Activated CD8-positive, alpha-beta T cell treated with anti-CD3 and anti-CD28 coated beads, Interleukin-2, amount 10 ng/mL, durations not matched to agents 7 days and 5 days (primary cell): ENCODE data around the gene B3GALT6. TPM values are rescaled to one million over a fixed set of nuclear protein-coding genes. Genes with fewer than 3 reads are reported as not detected.

Experiments
- ATAC-seq: fragments of 150-1000 bp; cut with Tn5 transposase; one replicate; pipeline ENCODE4 v1.10.0; 2021; ENCODE audit warnings: moderate library complexity
- CTCF ChIA-PET: fragments of 350-600 bp; sonication (Branson Sonifier 250); formaldehyde crosslinking; loops from one replicate; lab custom pipeline; 2021; ENCODE audit warnings: antibody characterized with exemption; lab: Charles Lee
- POLR2A ChIA-PET: fragments of 350-600 bp; sonication (Branson Sonifier 250); formaldehyde crosslinking; loops from one replicate; lab custom pipeline; 2021; ENCODE audit warnings: antibody characterized with exemption; lab: Charles Lee
- DNase-seq: peaks from one replicate; pipeline ENCODE4 v3.0.0-alpha.2; 2020
- H3K27ac Mint-ChIP-seq: one replicate; pipeline ENCODE4 v1.8.0; 2021; ENCODE audit warnings: mild to moderate bottlenecking, mixed read lengths
- H3K27me3 Mint-ChIP-seq: one replicate; pipeline ENCODE4 v1.8.0; 2021; ENCODE audit warnings: low read depth, mixed read lengths
- H3K36me3 Mint-ChIP-seq: one replicate; pipeline ENCODE4 v1.8.0; 2021; ENCODE audit warnings: low read depth, mixed read lengths
- H3K4me1 Mint-ChIP-seq: one replicate; pipeline ENCODE4 v1.8.0; 2021; ENCODE audit warnings: low read depth, mixed read lengths
- H3K4me3 Mint-ChIP-seq: one replicate; pipeline ENCODE4 v1.8.0; 2021; ENCODE audit warnings: mild to moderate bottlenecking, mixed read lengths
- H3K9me3 Mint-ChIP-seq: one replicate; pipeline ENCODE4 v1.8.0; 2022; ENCODE audit warnings: mixed read lengths; ENCODE audit not compliant: insufficient read depth
- total RNA-seq, 2 experiments: library from RNA; stranded (reverse); gene quantifications; one replicate each; pipeline ENCODE4 v1.2.3, GENCODE V29; 2021

B3GALT6 gene
- total RNA-seq, 2 experiments from 2014 or later: 21.2 to 22.4 TPM

DNA sequence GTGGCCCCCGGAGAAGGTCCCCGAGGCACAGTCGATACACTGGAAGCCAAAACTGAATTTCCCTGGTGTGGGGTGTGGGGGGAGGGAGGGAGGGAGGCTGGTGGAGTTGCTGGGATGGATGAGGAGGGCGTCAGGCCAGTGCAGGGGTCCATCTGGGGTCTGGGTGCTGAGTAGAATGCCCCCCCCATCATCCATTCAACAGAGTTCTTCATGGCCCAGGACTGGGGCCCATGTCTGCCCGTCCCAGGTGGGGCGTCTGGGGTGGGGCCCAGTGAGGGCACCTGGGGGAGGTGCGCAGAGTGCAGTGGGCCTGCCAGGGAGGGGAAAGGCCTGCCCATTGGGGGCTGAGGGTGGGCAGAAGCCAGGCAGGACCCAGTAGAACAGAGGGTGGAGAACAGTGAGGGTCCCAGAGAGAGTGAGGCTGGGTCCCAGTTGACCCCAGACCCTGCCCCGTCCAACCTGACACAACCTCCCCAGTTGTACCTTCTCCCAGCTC is 27.6 kb upstream of the B3GALT6 start:
- no peaks in the 10 kb centered on the region for H3K27me3 Mint-ChIP-seq
- ATAC-seq (no peak), DNase-seq (no peak)
- ChIA-PET CTCF (interaction anchor here (2.6 kb wide), 1 partner anchor 82 kb away, joined by 10 read pairs; no protein-coding TSS in a partner anchor), POLR2A (interaction anchor here (1.1 to 1.3 kb wide), 3 partner anchors 27 to 191 kb away, joined by 3 read pairs; partner anchors contain the start of gene ISG15)
- no peak overlapping the region for H3K27ac Mint-ChIP-seq
- H3K36me3 Mint-ChIP-seq: no peaks in the 10 kb centered on the region
- H3K9me3 Mint-ChIP-seq: no peaks in the 10 kb centered on the region
- peaks cover 40% of the 10 kb centered on the region for H3K4me1 Mint-ChIP-seq
- H3K4me3 Mint-ChIP-seq: no peak overlapping the region

DNA sequence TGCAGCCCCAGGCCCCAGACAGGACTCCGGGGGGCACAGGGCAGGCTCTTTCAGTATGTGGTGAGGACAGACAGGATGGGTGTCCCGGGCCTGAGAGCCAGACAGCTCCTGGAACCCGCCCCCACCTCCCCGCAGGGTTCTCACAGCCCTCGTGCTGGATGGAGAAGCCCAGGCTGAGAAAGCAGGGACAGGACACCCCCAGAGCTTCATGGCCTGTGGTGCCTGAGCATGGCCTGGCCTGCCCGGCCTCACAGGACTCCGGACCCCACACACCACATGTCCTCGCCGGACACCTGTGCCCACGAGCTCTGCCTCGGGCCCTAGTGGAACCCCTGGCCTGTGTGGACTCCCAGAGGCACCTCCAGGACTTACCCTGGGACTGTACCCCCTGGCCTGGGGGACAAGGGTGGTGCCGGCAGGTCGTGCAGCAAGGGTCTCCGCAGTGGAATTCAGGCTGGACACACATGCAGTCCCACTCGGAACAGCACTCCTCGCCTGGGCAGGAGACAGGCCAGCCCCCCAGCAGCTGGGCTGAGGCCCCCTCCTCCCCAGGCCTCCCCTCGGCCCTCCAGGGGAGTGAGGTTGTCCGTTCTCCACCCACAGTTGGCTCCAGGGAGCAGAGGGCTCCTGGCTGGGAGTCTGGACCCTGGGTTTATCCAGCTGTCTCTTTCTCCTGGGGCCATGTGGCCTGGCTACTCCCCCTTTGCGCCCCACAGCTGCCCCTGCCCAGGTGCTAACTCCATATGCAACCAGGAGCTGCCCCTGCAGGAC is 26.9 kb upstream of the B3GALT6 start:
- DNase-seq (no peak), ATAC-seq (no peak)
- Mint-ChIP-seq H3K4me1 (peaks cover 36% of the 10 kb centered on the region), H3K9me3 (no peaks in the 10 kb centered on the region), H3K27me3 (no peaks in the 10 kb centered on the region), H3K27ac (no peak overlapping the region), H3K36me3 (no peaks in the 10 kb centered on the region), H3K4me3 (peak overlapping the region; percentile 59)
- ChIA-PET POLR2A (interaction anchor here (1.1 to 1.3 kb wide), 3 partner anchors 26 to 192 kb away, joined by 3 read pairs; partner anchors contain the start of gene ISG15), CTCF (interaction anchor here (1.1 to 2.6 kb wide), 2 partner anchors 47 to 83 kb away, joined by 4 to 10 read pairs; no protein-coding TSS in a partner anchor)

DNA sequence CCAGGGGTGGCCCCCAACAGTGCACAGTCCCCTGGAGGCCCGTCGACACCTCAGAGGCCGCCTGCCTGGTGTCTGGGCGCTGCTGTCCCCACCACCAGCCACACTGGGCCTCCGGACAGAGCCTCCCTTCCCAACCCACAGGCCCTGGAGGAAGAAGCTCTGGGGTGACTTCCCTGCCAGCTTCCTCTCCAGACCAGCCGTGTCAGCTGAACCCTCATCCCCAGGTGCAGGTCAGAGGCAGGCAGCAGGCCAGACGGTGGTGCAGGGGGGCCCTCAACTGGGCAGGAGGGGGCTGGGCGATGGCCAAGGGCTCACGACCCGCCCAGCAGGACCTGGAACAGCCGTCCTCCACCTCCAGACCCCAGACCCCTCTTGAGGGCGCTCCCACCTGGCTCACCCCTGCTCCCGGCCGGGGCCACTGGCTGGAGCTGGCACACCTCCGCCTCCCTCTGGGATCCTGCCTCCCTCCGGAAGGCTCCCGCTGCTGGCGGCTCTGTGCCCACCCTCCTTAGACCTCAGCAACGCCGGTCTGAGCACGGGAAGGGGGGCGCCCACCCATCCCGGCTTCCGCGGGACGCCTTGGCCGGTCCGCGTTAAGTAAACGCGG is 26.2 kb upstream of the B3GALT6 start:
- H3K9me3 Mint-ChIP-seq: no peaks in the 10 kb centered on the region
- POLR2A ChIA-PET: interaction anchor here (1.1 to 1.3 kb wide), 3 partner anchors 25 to 193 kb away, joined by 3 read pairs; partner anchors contain the start of gene ISG15
- peak overlapping the region; percentile 61 for H3K4me3 Mint-ChIP-seq
- peaks cover 31% of the 10 kb centered on the region for H3K4me1 Mint-ChIP-seq
- no peak overlapping the region for H3K27ac Mint-ChIP-seq
- H3K27me3 Mint-ChIP-seq: no peaks in the 10 kb centered on the region
- CTCF ChIA-PET: interaction anchor here (1.1 to 2.6 kb wide), 2 partner anchors 47 to 84 kb away, joined by 4 to 10 read pairs; no protein-coding TSS in a partner anchor
- ATAC-seq (no peak), DNase-seq (no peak)
- no peaks in the 10 kb centered on the region for H3K36me3 Mint-ChIP-seq

DNA sequence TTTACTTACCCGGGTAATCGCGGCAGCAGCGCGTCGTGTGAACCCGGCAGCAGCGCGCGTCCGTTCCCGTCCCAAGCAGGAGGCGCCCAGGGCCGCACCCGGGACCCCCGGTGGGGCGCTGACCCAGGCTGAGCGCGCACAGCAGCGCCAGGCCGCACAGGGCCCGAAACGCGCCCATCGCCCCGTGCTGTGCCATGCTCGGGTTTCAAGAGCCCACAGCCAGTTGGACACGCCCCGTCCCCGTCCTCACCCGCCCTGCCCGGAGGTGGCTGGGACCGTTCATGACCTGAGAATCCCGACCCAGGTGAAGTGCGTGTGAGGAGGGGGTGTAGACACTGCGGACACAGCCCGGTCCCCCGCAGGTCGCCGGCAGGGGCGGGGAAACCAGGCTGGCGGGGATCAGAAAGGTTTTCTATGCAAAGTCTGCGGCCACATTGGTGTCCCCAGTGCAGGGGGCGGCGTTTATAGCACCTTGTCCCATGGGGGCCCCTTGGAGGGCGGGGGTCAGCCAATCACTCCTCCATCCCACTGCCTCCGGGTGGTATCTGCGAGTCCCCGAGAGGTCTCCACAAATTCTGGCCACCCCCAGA is 25.6 kb upstream of the B3GALT6 start, which contains the start of gene TNFRSF18:
TSS of gene TNFRSF18 (minus strand) at position 217 of the 590 bp plus-strand sequence. CDS start at position 196, 21 bp downstream.
- Mint-ChIP-seq H3K27ac (peak within 1 kb of the TSS; percentile 43), H3K36me3 (no peaks in the 10 kb centered on the region), H3K9me3 (no peaks in the 10 kb centered on the region), H3K4me1 (peaks cover 31% of the 10 kb centered on the region), H3K4me3 (peak within 1 kb of the TSS; percentile 61), H3K27me3 (no peaks in the 10 kb centered on the region)
- DNase-seq (no peak), ATAC-seq (peak; percentile 32)
- ChIA-PET POLR2A (no interaction called here), CTCF (interaction anchor here (2.3 to 2.6 kb wide), 2 partner anchors 84 kb away, joined by 10 to 16 read pairs; no protein-coding TSS in a partner anchor)

DNA sequence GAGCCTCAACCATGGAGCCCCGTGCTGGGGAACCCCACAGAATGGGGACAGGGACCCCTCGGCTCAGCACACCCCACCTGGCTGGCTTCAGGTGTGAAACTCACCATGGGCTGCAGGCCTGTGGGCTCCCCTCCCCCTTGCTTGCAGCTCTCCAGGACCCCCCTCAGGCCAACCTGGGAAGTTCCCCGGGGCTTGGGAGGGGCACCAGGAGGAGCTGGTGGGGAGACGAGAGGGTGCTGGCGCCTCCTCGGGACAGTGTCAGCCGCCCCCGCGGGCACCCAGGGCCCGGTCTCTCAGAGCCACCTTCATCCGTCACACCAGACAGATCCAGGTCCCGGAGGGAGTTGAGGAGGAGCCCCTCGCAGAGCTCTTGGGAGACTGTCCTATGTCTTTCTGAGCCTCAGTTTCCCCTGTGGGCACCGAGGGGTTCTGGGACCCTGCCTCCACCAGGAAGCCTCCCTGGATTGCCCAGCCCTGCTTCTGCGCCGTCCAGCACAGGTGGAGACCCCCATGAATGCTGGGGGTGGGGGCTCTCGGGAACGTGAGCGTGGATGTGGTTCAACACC is 25.0 kb upstream of the B3GALT6 start:
- ATAC-seq (no peak), DNase-seq (no peak)
- Mint-ChIP-seq H3K36me3 (no peaks in the 10 kb centered on the region), H3K27ac (no peak overlapping the region), H3K9me3 (no peaks in the 10 kb centered on the region), H3K4me3 (peak overlapping the region; percentile 61), H3K4me1 (peaks cover 33% of the 10 kb centered on the region), H3K27me3 (no peaks in the 10 kb centered on the region)
- POLR2A ChIA-PET: interaction anchor here (0.5 to 1.8 kb wide), 6 partner anchors 24 to 194 kb away, joined by 3 to 10 read pairs (median 3); no protein-coding TSS in a partner anchor
- CTCF ChIA-PET: interaction anchor here (2.3 kb wide), 1 partner anchor 85 kb away, joined by 16 read pairs; no protein-coding TSS in a partner anchor

DNA sequence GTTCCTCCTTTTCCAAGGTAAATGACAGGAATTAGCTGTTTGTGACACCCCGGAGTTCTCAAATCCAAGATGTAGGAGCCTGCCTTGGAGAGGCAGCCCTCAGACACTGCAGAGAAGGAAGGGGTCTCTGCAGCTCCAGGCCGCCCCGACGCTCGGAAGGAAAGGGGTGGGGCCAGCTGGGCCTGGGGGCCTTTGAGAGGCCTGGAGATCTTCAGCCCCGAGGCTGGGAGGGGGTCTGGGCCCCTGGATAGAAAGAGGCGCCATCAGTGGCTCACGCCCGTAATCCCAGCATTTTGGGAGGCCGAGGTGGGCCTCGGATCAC is 24.5 kb upstream of the B3GALT6 start:
- H3K27me3 Mint-ChIP-seq: no peaks in the 10 kb centered on the region
- peaks cover 35% of the 10 kb centered on the region for H3K4me1 Mint-ChIP-seq
- H3K36me3 Mint-ChIP-seq: no peaks in the 10 kb centered on the region
- ATAC-seq: no peak
- CTCF ChIA-PET: interaction anchor here (2.3 kb wide), 1 partner anchor 86 kb away, joined by 16 read pairs; no protein-coding TSS in a partner anchor
- H3K27ac Mint-ChIP-seq: no peak overlapping the region
- DNase-seq: no peak
- H3K4me3 Mint-ChIP-seq: no peak overlapping the region
- POLR2A ChIA-PET: interaction anchor here (0.5 to 1.8 kb wide), 6 partner anchors 23 to 195 kb away, joined by 3 to 10 read pairs (median 3); no protein-coding TSS in a partner anchor
- H3K9me3 Mint-ChIP-seq: no peaks in the 10 kb centered on the region

DNA sequence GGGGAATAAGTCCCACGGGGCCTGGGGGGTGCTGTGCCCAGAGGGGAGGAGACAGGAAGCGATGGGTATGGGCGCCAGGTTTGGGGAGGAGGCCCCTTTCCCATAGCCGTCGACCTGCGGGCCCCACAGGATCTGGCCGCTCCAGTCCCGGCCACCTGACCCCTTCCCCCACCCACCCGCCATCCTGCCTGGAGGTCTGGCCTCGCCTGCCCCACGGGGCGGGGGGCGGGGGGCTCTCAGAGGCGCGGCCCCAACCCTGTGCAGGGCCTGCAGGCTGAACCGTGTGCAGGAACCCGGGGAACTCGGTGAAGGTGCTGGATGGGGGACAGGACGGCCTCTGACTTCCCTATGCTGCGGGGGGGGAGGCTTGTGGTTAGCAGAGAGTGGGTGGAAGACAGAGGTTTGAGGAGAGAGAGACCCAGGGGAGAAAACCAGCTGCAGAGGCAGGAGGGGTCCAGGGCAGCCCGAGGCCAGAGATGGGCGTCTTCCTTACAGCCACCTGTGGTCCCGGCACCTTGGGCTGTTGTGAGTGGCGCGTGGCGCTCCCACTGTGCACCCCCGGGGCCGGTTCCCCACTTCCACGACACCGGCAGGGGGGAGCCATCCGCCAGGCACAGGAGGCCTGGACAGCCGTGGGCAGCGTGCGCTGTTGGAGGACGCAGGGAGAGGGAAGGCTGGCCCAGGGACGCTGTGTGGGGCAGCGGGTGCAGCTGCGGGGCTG is 23.2 kb upstream of the B3GALT6 start:
- POLR2A ChIA-PET: interaction anchor here (0.7 to 1.8 kb wide), 3 partner anchors 22 to 37 kb away, joined by 3 to 10 read pairs (median 5); no protein-coding TSS in a partner anchor
- DNase-seq: peak; percentile 51
- CTCF ChIA-PET: interaction anchor here (1.8 to 2.3 kb wide), 2 partner anchors 86 to 87 kb away, joined by 6 to 16 read pairs; no protein-coding TSS in a partner anchor

DNA sequence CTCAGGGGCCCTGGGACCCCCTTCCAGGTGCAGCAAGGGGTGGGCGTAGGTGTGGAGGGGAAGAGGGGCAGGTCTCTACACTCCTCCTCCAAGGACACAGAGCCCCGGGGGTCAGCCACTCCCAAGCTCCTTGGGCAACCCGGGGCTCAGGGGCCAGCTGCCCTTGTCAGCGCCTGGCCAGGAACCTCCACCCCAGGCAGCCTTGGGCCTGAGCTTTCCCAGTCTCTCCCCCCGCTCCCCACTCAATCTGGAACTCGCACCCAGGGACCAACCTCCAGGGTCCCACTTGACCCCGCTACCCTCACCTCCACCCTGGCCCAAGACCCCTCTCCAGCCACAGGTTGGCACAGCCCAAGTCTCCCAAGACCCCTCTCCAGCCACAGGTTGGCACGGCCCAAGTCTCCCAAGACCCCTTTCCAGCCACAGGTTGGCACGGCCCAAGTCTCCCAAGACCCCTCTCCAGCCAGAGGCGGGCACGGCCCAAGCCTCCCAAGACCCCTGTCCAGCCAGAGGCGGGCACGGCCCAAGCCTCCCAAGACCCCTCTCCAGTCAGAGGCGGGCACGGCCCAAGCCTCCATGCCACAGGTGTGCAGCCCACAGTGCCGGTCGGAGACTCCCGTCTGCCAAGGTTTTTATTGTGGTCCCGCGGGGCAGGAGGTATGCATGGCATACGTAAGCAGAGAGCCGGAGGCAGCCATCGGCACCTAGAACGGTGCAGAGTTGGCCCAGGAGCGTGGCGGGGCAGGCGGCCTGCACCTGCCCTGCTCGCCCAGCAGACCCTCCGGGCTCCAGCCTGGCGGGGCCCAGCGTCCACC is 21.1 kb upstream of the B3GALT6 start:
- ATAC-seq (no peak), DNase-seq (no peak)
- Mint-ChIP-seq H3K36me3 (no peaks in the 10 kb centered on the region), H3K27ac (no peak overlapping the region), H3K4me1 (peaks cover 55% of the 10 kb centered on the region), H3K4me3 (no peak overlapping the region), H3K27me3 (no peaks in the 10 kb centered on the region), H3K9me3 (no peaks in the 10 kb centered on the region)
- ChIA-PET CTCF (interaction anchor here (1.8 kb wide), 1 partner anchor 88 kb away, joined by 6 read pairs; no protein-coding TSS in a partner anchor), POLR2A (no interaction called here)

More for the DNA sequence above, 23.2 kb upstream of the B3GALT6 start:
- peak overlapping the region; percentile 94 for H3K27ac Mint-ChIP-seq
- ATAC-seq: no peak
- no peaks in the 10 kb centered on the region for H3K27me3 Mint-ChIP-seq
- no peaks in the 10 kb centered on the region for H3K36me3 Mint-ChIP-seq
- H3K9me3 Mint-ChIP-seq: no peaks in the 10 kb centered on the region
- H3K4me3 Mint-ChIP-seq: peak overlapping the region; percentile 73
- peaks cover 43% of the 10 kb centered on the region for H3K4me1 Mint-ChIP-seq

DNA sequence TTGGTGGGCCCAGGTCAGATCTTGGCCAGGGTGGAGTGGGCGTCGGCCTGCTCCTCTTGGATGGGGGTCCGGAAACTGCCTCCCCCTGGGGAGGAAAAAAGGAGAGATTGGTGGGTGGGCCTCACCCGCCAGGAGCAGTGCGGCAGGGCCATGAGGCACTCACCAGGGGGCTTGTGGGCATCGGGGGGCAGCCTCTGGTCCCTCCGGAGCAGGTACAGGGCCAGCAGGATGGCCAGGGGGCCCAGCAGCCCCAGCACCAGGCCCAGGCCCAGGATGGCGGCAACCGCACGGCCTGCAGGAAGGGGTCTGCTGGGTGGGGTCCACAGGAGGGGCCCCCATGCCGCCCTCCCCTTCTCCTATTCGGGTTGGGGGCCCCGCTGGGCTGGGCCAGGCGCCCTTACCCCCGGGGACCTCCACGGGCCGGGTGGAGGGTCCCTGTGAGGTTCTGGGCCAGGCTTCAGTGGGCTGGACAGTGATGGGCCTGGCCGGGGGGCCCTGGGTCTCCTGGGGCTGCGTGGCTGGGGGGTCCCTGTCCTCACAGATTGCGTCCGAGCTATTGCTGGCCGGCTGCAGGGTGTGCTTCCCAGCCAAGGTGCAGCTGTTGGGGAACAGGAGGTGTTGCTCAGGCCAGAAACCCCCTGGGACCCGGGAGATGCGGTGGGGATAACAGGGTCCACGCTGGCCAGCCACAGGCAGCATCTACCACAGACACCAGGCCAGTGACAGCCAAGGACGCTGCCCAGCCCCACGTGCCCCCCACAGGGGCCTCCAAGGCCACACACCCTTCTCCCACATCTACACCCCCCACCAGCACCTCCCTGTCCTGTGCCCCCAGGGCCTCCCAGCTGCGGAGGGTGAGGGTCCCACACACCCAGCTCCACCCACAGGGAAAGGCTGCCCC is 20.2 kb upstream of the B3GALT6 start:
- no peak overlapping the region for H3K27ac Mint-ChIP-seq
- peaks cover 6% of the 10 kb centered on the region for H3K36me3 Mint-ChIP-seq
- ATAC-seq: no peak
- CTCF ChIA-PET: interaction anchor here (0.5 kb wide), 1 partner anchor 47 kb away, joined by 3 read pairs; no protein-coding TSS in a partner anchor
- POLR2A ChIA-PET: interaction anchor here (0.9 kb wide), 1 partner anchor 19 kb away, joined by 4 read pairs; no protein-coding TSS in a partner anchor
- peak overlapping the region; percentile 18 for H3K4me3 Mint-ChIP-seq
- H3K27me3 Mint-ChIP-seq: no peaks in the 10 kb centered on the region
- no peak for DNase-seq
- H3K9me3 Mint-ChIP-seq: no peaks in the 10 kb centered on the region
- H3K4me1 Mint-ChIP-seq: peaks cover 56% of the 10 kb centered on the region
